ENCODE results near the gene TRAIP. TPM values are rescaled to one million over a fixed set of nuclear protein-coding genes. Genes with fewer than 3 reads are reported as not detected.

Gene TRAIP
- total RNA-seq, 1 experiment from 2014 or later: 18.5 TPM

DNA sequence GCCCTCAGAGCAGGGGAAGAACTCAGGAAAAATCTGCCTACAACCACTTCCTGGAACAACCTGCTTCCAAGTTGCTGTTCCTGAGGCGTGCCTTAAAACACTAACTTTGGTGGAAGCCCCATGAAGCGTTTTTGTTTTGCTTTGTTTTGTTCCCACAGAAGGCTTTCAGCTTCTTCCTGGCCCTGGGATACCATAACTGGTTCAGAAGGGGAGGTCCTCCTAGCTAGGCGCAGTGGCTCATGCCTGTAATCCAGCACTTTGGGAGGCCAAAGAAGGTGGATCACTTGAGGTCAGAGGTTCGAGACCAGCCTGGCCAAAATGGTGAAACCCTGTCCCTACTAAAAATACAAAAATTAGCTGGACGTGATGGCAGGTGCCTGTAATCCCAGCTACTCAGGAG, 68.8 kb downstream of the TRAIP start:
- TF ChIP-seq SIN3A (IDR thresholded peaks at IDR 0.05; ENCODE audit: borderline replicate concordance, insufficient read depth, low read depth, low read length) (no peak), POLR2AphosphoS5 (IDR thresholded peaks at IDR 0.05; ENCODE audit: low read depth, low read length) (no peak), TCF7L2 (IDR thresholded peaks at IDR 0.05; ENCODE audit: low read depth, low read length) (no peak)
- TF ChIP-seq, protein P1, sequence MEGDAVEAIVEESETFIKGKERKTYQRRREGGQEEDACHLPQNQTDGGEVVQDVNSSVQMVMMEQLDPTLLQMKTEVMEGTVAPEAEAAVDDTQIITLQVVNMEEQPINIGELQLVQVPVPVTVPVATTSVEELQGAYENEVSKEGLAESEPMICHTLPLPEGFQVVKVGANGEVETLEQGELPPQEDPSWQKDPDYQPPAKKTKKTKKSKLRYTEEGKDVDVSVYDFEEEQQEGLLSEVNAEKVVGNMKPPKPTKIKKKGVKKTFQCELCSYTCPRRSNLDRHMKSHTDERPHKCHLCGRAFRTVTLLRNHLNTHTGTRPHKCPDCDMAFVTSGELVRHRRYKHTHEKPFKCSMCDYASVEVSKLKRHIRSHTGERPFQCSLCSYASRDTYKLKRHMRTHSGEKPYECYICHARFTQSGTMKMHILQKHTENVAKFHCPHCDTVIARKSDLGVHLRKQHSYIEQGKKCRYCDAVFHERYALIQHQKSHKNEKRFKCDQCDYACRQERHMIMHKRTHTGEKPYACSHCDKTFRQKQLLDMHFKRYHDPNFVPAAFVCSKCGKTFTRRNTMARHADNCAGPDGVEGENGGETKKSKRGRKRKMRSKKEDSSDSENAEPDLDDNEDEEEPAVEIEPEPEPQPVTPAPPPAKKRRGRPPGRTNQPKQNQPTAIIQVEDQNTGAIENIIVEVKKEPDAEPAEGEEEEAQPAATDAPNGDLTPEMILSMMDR (IDR thresholded peaks at IDR 0.05): no peak
- TF ChIP-seq, protein P2, sequence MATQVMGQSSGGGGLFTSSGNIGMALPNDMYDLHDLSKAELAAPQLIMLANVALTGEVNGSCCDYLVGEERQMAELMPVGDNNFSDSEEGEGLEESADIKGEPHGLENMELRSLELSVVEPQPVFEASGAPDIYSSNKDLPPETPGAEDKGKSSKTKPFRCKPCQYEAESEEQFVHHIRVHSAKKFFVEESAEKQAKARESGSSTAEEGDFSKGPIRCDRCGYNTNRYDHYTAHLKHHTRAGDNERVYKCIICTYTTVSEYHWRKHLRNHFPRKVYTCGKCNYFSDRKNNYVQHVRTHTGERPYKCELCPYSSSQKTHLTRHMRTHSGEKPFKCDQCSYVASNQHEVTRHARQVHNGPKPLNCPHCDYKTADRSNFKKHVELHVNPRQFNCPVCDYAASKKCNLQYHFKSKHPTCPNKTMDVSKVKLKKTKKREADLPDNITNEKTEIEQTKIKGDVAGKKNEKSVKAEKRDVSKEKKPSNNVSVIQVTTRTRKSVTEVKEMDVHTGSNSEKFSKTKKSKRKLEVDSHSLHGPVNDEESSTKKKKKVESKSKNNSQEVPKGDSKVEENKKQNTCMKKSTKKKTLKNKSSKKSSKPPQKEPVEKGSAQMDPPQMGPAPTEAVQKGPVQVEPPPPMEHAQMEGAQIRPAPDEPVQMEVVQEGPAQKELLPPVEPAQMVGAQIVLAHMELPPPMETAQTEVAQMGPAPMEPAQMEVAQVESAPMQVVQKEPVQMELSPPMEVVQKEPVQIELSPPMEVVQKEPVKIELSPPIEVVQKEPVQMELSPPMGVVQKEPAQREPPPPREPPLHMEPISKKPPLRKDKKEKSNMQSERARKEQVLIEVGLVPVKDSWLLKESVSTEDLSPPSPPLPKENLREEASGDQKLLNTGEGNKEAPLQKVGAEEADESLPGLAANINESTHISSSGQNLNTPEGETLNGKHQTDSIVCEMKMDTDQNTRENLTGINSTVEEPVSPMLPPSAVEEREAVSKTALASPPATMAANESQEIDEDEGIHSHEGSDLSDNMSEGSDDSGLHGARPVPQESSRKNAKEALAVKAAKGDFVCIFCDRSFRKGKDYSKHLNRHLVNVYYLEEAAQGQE (IDR thresholded peaks at IDR 0.05; ENCODE audit: insufficient read depth in 1 of 2, low read depth in 2 of 2, low read length in 1 of 2): no peak
- H3K27ac ChIP-seq (ENCODE audit: low read length): no peak overlapping the region
- ChIA-PET CTCF (no interaction called here), POLR2A (no interaction called here)
- H3K9me3 ChIP-seq (ENCODE audit: control insufficient read depth, insufficient read depth, low read depth, low read length): no peaks in the 10 kb centered on the region
- ATAC-seq (no peak), DNase-seq (ENCODE audit: low read depth, low spot score) (no peak)
- intact Hi-C loops (cut with micrococcal nuclease; ENCODE audit: unreplicated experiment): no loop called here
- no peak overlapping the region for H3K4me3 ChIP-seq (ENCODE audit: low read depth in 2 of 2, low read length in 2 of 2)
- no peaks in the 10 kb centered on the region for H3K27me3 ChIP-seq (ENCODE audit: control insufficient read depth, insufficient read depth, low read length)
- in situ Hi-C loops (cut with HindIII; ENCODE audit: low pct_unique_long_range_greater_than_20kb, low sequenced_read_pairs): no loop called here
- H3K36me3 ChIP-seq (ENCODE audit: control insufficient read depth, insufficient read depth, low read length): no peaks in the 10 kb centered on the region
- BruUV-seq (replicated peaks): no TSS peak
- H3K4me1 ChIP-seq (ENCODE audit: control insufficient read depth, insufficient read depth, low read length): peaks cover 6% of the 10 kb centered on the region

DNA sequence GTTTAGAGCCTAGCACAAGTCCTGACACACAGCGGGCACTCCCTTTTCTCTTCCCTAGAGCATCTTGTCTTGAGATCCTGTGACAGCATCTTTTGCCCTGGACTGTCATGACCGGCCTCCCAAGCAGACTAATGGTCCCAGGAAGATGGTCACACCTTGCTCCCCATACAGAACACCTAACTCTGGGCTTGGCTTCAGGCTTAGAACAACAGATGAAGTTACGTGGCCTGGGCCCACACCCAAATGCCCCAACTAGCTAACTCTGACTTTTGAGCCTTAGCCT, 69.2 kb downstream of the TRAIP start:
- Histone ChIP-seq H3K9me3 (ENCODE audit: control insufficient read depth, insufficient read depth, low read depth, low read length) (no peaks in the 10 kb centered on the region), H3K27me3 (ENCODE audit: control insufficient read depth, insufficient read depth, low read length) (no peaks in the 10 kb centered on the region), H3K27ac (ENCODE audit: low read length) (peak overlapping the region; percentile 92), H3K4me1 (ENCODE audit: control insufficient read depth, insufficient read depth, low read length) (peaks cover 6% of the 10 kb centered on the region), H3K4me3 (ENCODE audit: low read depth in 2 of 2, low read length in 2 of 2) (peak overlapping the region in 1 of 2 experiments; percentile 70; a peak in 3 of 4 replicates), H3K36me3 (ENCODE audit: control insufficient read depth, insufficient read depth, low read length) (no peaks in the 10 kb centered on the region)
- intact Hi-C loops (cut with micrococcal nuclease; ENCODE audit: unreplicated experiment) (no loop called here), in situ Hi-C loops (cut with HindIII; ENCODE audit: low pct_unique_long_range_greater_than_20kb, low sequenced_read_pairs) (no loop called here)
- ChIA-PET POLR2A (no interaction called here), CTCF (no interaction called here)
- DNase-seq (ENCODE audit: low read depth, low spot score): no peak
- no peak for TF ChIP-seq POLR2AphosphoS5 (IDR thresholded peaks at IDR 0.05; ENCODE audit: low read depth, low read length)
- TF ChIP-seq, protein P2 (IDR thresholded peaks at IDR 0.05; ENCODE audit: insufficient read depth in 1 of 2, low read depth in 2 of 2, low read length in 1 of 2): no peak
- no peak for ATAC-seq
- BruUV-seq (replicated peaks): TSS peak; percentile 94

Measured in Panc1 (cell line).